GM15510 (cell line): ENCODE results near the gene CIC.

Experiments used
- POLR2A ChIP-seq: IDR thresholded peaks from 3 replicates; pipeline ENCODE4 v1.6.1; 2011; ENCODE audit warnings: borderline replicate concordance; ENCODE audit not compliant: insufficient read length; ENCODE audit errors: extremely low read depth

The CIC gene

GRCh38 chr19:42250183-42250665 lies 18.8 kb upstream of the CIC start:
- no peak for TF ChIP-seq POLR2A

- no peak for TF ChIP-seq POLR2A
These were observed 18.2 kb upstream of the CIC start for GRCh38 chr19:42250666-42251531.

GRCh38 chr19:42251572-42252358 lies 17.3 kb upstream of the CIC start:
- TF ChIP-seq POLR2A: no peak

- no peak for TF ChIP-seq POLR2A
These were observed 16.4 kb upstream of the CIC start for GRCh38 chr19:42252365-42253244.

- peak; percentile 52 for TF ChIP-seq POLR2A
These were observed 15.6 kb upstream of the CIC start for GRCh38 chr19:42253245-42254088.

GRCh38 chr19:42254089-42254849 lies 14.8 kb upstream of the CIC start:
- TF ChIP-seq POLR2A: peak; percentile 31

- peak; percentile 88 for TF ChIP-seq POLR2A
These were observed 13.9 kb upstream of the CIC start, which contains the start of gene ERF for GRCh38 chr19:42254850-42255765. Gene ERF (minus strand): TSS chr19:42255128. CDS start chr19:42254999, 129 bp downstream.

- TF ChIP-seq POLR2A: no peak
These were observed 13.0 kb upstream of the CIC start for GRCh38 chr19:42255766-42256745.

- TF ChIP-seq POLR2A: no peak
These were observed 7.3 kb upstream of the CIC start for GRCh38 chr19:42261763-42262162.

- no peak for TF ChIP-seq POLR2A
These were observed 1.4 kb upstream of the CIC start for GRCh38 chr19:42267644-42268141.
